K562 (cell line): ENCODE data around the gene ZFP30. TPM values are rescaled to one million over a fixed set of nuclear protein-coding genes. Genes with fewer than 3 reads are reported as not detected.

ENCODE experiments used
- ATAC-seq: fragments of 200-7000 bp; cut with Tn5 transposase; 3 replicates; pipeline ENCODE4 v1.9.1; 2020; ENCODE audit warnings: moderate library complexity
- BruUV-seq: library from RNA; stranded (reverse); fragments of 400-500 nt; replicated peaks from 2 replicates; lab custom pipeline; 2021; lab: Mats Ljungman, UMichigan
- CTCF ChIA-PET: fragments of 300-600 bp; formaldehyde crosslinking; extraction: SDS; loops from one replicate; lab custom pipeline; 2021; ENCODE audit warnings: low intra/inter-chr PET ratio; lab: Yijun Ruan, JAX
- POLR2A ChIA-PET: fragments of 300-600, 350-650 bp; sonication (Branson Sonifier 250); formaldehyde crosslinking; extraction: SDS; loops from one replicate; lab custom pipeline; 2021; ENCODE audit warnings: antibody characterized with exemption, inconsistent platforms; lab: Yijun Ruan, JAX
- DNase-seq, 4 experiments: peaks; one replicate each; pipeline versions ENCODE4 v3.0.0 to v3.0.0-alpha.2; 2011 to 2018; ENCODE audit warnings: low spot score in 3 of 4, mixed read lengths in 3 of 4; ENCODE audit errors: extremely low read depth in 1 of 4
- FAIRE-seq: peaks from 2 replicates; lab custom pipeline; 2011; peaks lifted over from hg19 to GRCh38; lab: Jason Lieb, UNC
- H2AFZ ChIP-seq: 2 replicates; pipeline ENCODE4 v1.6.0; 2011; ENCODE audit warnings: low read depth, low read length, control low read depth, inconsistent platforms
- H3K27ac ChIP-seq: fragments of 200-600 bp; 3 replicates; pipeline ENCODE4 v1.8.0; 2011; ENCODE audit warnings: low read depth, mild to moderate bottlenecking, control low read depth, inconsistent platforms, low read length, moderate library complexity, mixed read lengths; ENCODE audit errors: extremely low read depth
- H3K27me3 ChIP-seq, 2 experiments: fragments of 300-600 bp in 1 of 2; 2 replicates in 1 of 2; 3 replicates in 1 of 2; pipeline versions ENCODE4 v1.6.0 to v1.8.0; 2011; ENCODE audit warnings: inconsistent platforms in 2 of 2, low read length in 2 of 2, mild to moderate bottlenecking in 1 of 2, mixed read lengths in 1 of 2, moderate library complexity in 1 of 2; ENCODE audit not compliant: control insufficient read depth in 2 of 2, insufficient read depth in 2 of 2
- H3K36me3 ChIP-seq: fragments of 300-600 bp; 3 replicates; pipeline ENCODE4 v1.8.0; 2011; ENCODE audit warnings: mild to moderate bottlenecking, low read length, inconsistent platforms; ENCODE audit not compliant: control insufficient read depth, insufficient read depth
- H3K4me1 ChIP-seq, 2 experiments: fragments of 200-600 bp in 1 of 2; replicated peaks in 1 of 2; 2 replicates in 1 of 2; 3 replicates in 1 of 2; pipeline versions ENCODE4 v1.5.1 to v1.8.0; 2011; ENCODE audit warnings: inconsistent platforms in 2 of 2, low read length in 2 of 2, mild to moderate bottlenecking in 1 of 2, mixed read lengths in 1 of 2, moderate library complexity in 1 of 2; ENCODE audit not compliant: control insufficient read depth in 2 of 2, insufficient read depth in 2 of 2
- H3K4me2 ChIP-seq: 2 replicates; pipeline ENCODE4 v1.6.1; 2011; ENCODE audit warnings: low read length, control low read depth, inconsistent platforms, mixed read lengths; ENCODE audit not compliant: insufficient read depth
- H3K4me3 ChIP-seq: fragments of 200-600 bp; sonication (generic), shearing (Covaris generic); 2 replicates; pipeline ENCODE4 v1.5.1; 2016; ENCODE audit warnings: control low read depth, inconsistent platforms
- H3K79me2 ChIP-seq: fragments of 200-600 bp; 3 replicates; pipeline ENCODE4 v1.8.0; 2011; ENCODE audit warnings: low read length, inconsistent platforms; ENCODE audit not compliant: control insufficient read depth, insufficient read depth
- H3K9ac ChIP-seq, 2 experiments: 2 replicates each; pipeline versions ENCODE4 v1.6.0 to v1.6.1; 2011; ENCODE audit warnings: low read depth in 2 of 2, low read length in 2 of 2, control low read depth in 1 of 2, inconsistent platforms in 1 of 2, mild to moderate bottlenecking in 1 of 2, mixed read lengths in 1 of 2; ENCODE audit not compliant: insufficient read depth in 1 of 2
- H3K9me1 ChIP-seq: one replicate; pipeline ENCODE4 v1.6.0; 2011; ENCODE audit warnings: inconsistent platforms, mild to moderate bottlenecking, low read length, moderate library complexity; ENCODE audit not compliant: control insufficient read depth, insufficient read depth
- H3K9me3 ChIP-seq: replicated peaks from 2 replicates; pipeline ENCODE4 v1.5.1; 2011; ENCODE audit warnings: low read depth, low read length, inconsistent platforms; ENCODE audit not compliant: control insufficient read depth, insufficient read depth
- H4K20me1 ChIP-seq: replicated peaks from 2 replicates; pipeline ENCODE4 v1.6.1; 2011; ENCODE audit warnings: low read length, inconsistent platforms, mixed read lengths; ENCODE audit not compliant: control insufficient read depth, insufficient read depth
- CREM ChIP-seq: IDR thresholded peaks from 2 replicates; pipeline ENCODE4 v1.6.1; 2014; ENCODE audit warnings: antibody characterized with exemption, low read depth
- FOXP1 ChIP-seq: sonication (generic); formaldehyde crosslinking; IDR thresholded peaks from 2 replicates; pipeline ENCODE4 v1.8.0; 2022; ENCODE audit warnings: mild to moderate bottlenecking, missing genetic modification reagents
- GABPB1 ChIP-seq: sonication (generic); formaldehyde crosslinking; IDR thresholded peaks from 2 replicates; pipeline ENCODE4 v1.8.0; 2022; ENCODE audit warnings: mild to moderate bottlenecking, missing genetic modification reagents
- NR4A1 ChIP-seq, 2 experiments: fragments of 250-450 bp in 1 of 2; fragments of 450-650 bp in 1 of 2; sonication (Bioruptor Pico) in 1 of 2; IDR thresholded peaks; 2 replicates each; pipeline versions ENCODE4 v1.4.0 to v1.6.1; 2016 to 2020; ENCODE audit warnings: mild to moderate bottlenecking in 2 of 2, missing compliant biosample characterization in 1 of 2, missing genetic modification characterization in 1 of 2, moderate library complexity in 1 of 2
- RNF2 ChIP-seq: sonication (generic); IDR thresholded peaks from 2 replicates; pipeline ENCODE4 v1.6.1; 2016
- SP2 ChIP-seq: IDR thresholded peaks from 2 replicates; pipeline ENCODE4 v1.6.1; 2011; ENCODE audit warnings: mild to moderate bottlenecking, low read depth, low read length, moderate library complexity; ENCODE audit not compliant: poor library complexity, severe bottlenecking; ENCODE audit errors: extremely low read depth
- TGIF2 ChIP-seq: sonication (generic); formaldehyde crosslinking; IDR thresholded peaks from 2 replicates; pipeline ENCODE4 v1.8.1; 2022; ENCODE audit warnings: mild to moderate bottlenecking, missing genetic modification reagents, moderate library complexity
- ZBTB40 ChIP-seq, 2 experiments: fragments of 450-650 bp in 1 of 2; sonication (generic) in 1 of 2; formaldehyde crosslinking in 1 of 2; IDR thresholded peaks; 2 replicates each; pipeline versions ENCODE4 v1.7.1 to v1.9.0; 2016 to 2022; ENCODE audit warnings: inconsistent platforms in 1 of 2, mild to moderate bottlenecking in 1 of 2, missing genetic modification reagents in 1 of 2
- WGBS: fragments of 100-300 bp; shearing (Covaris generic); methylation state at CpG from one replicate; pipeline ENCODE4 v1.1.6; 2016; ENCODE audit warnings: low coverage, mixed read lengths; ENCODE audit not compliant: insufficient coverage; ENCODE audit errors: missing lambda C conversion rate; 5-methylcytosine and 5-hydroxymethylcytosine counted together
- in situ Hi-C: fragments of 300-500 bp; cut with MboI; formaldehyde crosslinking; loops from 4 replicates; pipeline ENCODE4 v1.15.0; 2018; ENCODE audit warnings: inconsistent platforms, mixed read lengths
- intact Hi-C: fragments of 100-400 bp; cut with micrococcal nuclease; formaldehyde crosslinking; loops from 2 replicates; pipeline ENCODE4 v1.14.2; 2022
- polyA plus RNA-seq, 8 experiments: library from polyadenylated mRNA; depleted of rRNA in 4 of 8; stranded (reverse) in 5 of 8; unstranded in 3 of 8; fragments of >200 nt; fragmentation: Nextera tagmentation in 2 of 8; fragmentation: Illumina TruSeq in 1 of 8; extraction: Ambion mirVana in 2 of 8; extraction: Trizol in 1 of 8; gene quantifications; 2 replicates each; pipeline versions ENCODE4 v1.2.1 to v1.2.3, GENCODE V29; 2011 to 2014; ENCODE audit warnings: inconsistent platforms in 1 of 8, missing spikeins in 1 of 8
- total RNA-seq, 7 experiments: library from RNA; depleted of rRNA in 6 of 7; stranded (reverse); fragments of >200 nt in 6 of 7; fragmentation: Illumina TruSeq in 2 of 7; extraction: Trizol in 2 of 7; gene quantifications; 2 replicates each; pipeline versions ENCODE4 v1.2.1 to v1.2.3, GENCODE V29; 2011 to 2021; ENCODE audit warnings: low replicate concordance in 1 of 7

The ZFP30 gene
- total and polyA plus RNA-seq, 9 of the 15 experiments (the other 6 are each of a cell fraction or from before 2014, with no cell fraction given), result 1.1 to 11.3 (median 4.9) TPM

GRCh38 chr19:37691881-37692504 is 36.7 kb upstream of the ZFP30 start (continued):
- no peak for TF ChIP-seq SP2
- no peak for TF ChIP-seq TGIF2 (CRISPR knock-in tag)
- peak; percentile 63 for TF ChIP-seq CREM
- TF ChIP-seq RNF2, result 0 out of 2 replicates have a peak, but pooled peaks have one; percentile 53
- TF ChIP-seq FOXP1, result no peak
- no peak for TF ChIP-seq NR4A1 (CRISPR knock-in tag; IDR thresholded peaks at IDR 0.05)
- no peak for TF ChIP-seq NR4A1 (tag; IDR thresholded peaks at IDR 0.05)

DNA sequence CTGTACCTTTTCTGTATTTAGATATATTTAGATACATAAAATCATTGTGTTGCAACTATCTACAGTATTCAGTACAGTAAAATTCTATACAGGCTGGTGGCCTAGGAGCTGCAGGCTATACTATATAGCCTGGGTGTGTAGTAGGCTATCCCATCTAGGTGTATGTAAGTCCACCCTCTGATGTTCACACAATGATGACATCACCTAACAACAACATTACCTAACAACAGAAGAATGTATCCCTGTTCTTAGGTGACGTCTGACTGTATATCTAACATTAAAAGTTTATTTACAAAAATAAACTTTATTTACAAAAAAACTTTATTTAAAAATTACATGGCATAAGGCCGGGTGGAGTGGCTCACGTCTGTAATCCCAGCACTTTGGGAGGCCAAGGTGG is 28.3 kb upstream of the ZFP30 start:
- Histone ChIP-seq H3K9me3 (no peaks in the 10 kb centered on the region), H3K9me1 (no peaks in the 10 kb centered on the region), H2AFZ (no peak overlapping the region), H4K20me1 (no peaks in the 10 kb centered on the region), H3K4me1 (no peaks in the 10 kb centered on the region), H3K27me3 (no peaks in the 10 kb centered on the region), H3K36me3 (no peaks in the 10 kb centered on the region), H3K4me3 (no peak overlapping the region), H3K27ac (no peak overlapping the region), H3K79me2 (no peaks in the 10 kb centered on the region), H3K4me2 (no peak overlapping the region), H3K9ac (no peak overlapping the region)
- ChIA-PET CTCF (no interaction called here), POLR2A (no interaction called here)
- no peak for FAIRE-seq
- DNase-seq, result no peak
- WGBS, result 29% methylated on average over 3 of the region's 3 CpGs
- in situ Hi-C loops, result no loop called here
- intact Hi-C loops, result no loop called here
- ATAC-seq, result no peak
- no TSS peak for BruUV-seq
- TF ChIP-seq GABPB1 (CRISPR knock-in tag), result no peak
- TF ChIP-seq ZBTB40 (IDR thresholded peaks at IDR 0.05), result peak; percentile 59; the same call in 1 of the 2 replicates
- no peak for TF ChIP-seq ZBTB40 (CRISPR knock-in tag; IDR thresholded peaks at IDR 0.05)
